Medulla oblongata (tissue), 1 donor: ENCODE data around the gene POU2F1.

Experiments used
- DNase-seq: peaks from one replicate; pipeline ENCODE4 v3.0.0-alpha.2; 2015; ENCODE audit errors: extremely low spot score

POU2F1 gene

DNA sequence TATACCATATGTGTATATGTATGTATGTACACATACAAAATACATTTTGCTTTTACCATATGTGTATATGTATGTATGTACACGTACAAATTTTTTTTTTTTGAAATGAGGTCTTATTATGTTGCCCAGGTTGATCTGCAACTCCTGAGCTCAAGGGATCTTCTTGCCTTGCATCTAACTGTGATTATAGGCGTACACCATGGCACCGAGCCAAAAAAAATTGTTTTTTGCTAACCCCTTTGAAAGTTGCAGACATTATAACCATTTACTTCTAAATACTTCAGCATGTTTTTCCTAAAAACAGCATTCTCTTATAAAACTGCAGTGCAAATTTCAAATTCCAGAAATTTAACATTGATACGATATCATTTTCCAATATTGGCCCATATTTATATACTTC, 147.0 kb downstream of the POU2F1 start:
- no peak for DNase-seq

DNA sequence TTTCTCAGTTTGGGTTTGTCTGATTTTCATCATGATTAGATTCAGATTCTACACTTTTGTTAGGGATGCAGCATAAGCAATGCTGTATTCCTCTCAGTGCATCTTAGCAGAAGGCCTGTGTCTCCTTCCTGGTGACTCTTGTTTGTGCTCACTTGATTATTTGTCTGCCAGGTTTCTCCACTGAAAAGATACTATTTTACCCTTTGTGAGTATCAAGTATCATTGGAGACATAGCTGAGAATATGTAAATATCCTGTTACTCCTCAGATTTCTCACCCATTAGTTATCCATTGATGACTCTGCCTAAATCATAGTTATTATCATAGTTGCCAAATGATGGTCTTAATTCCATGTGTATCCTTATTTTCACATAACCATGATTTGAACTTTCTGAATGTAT, 148.5 kb downstream of the POU2F1 start:
- DNase-seq = no peak

DNA sequence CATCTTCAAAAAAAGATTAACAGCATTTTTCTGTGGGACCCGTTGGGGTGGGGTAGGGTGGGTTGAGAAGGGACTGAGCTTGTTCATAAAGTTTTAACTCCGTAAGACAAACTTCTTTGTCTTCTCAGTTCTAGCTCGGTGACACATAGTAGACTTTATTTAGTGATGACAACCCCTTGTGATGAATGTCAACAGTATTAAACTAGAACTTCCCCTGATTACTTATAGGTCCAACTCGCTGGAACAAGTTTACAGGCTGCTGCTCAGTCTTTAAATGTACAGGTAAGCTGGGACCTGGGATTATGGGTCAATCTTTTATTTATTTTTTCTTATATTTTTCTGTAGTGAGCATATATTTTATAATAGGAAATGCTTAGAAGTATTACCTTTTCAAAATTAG, 149.2 kb downstream of the POU2F1 start:
- no peak for DNase-seq

DNA sequence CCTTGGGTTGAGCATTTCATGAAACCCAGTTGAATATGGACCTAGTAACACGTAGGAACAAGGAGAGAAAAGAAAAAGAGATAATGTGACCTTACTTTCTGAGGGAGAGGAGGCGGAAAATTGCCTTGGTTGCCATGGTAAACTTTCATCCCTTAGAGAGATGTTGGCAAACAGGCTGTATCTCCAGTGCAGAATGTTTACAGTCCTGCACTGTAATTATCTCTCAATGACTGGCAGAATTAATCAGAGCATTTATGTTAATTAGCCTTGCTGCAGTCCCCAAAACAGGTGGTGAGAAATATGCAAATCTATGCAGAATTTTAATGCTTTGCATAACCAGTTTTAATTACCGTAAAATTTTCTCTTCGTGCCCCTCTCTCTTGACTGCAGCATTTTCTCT, 150.3 kb downstream of the POU2F1 start:
- no peak for DNase-seq

DNA sequence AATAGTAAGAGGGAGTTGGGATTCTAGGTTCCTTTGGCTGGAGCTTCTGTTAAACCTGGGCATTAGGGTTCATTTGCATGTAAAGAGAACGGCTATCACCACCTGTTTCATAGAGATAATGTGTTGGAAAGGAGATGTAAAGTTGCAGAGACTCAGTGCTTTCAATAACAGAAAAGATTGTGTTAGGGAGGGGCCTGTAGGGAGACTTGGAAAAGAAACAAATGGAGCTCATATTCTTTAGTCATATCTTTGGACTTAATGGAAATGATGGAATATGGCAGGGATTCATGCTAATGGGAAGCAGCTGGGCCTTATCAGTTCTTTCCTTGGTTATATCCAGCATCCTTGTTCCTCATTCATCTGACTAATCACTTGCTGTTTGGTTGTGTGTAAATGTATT, 152.7 kb downstream of the POU2F1 start:
- DNase-seq = no peak

DNA sequence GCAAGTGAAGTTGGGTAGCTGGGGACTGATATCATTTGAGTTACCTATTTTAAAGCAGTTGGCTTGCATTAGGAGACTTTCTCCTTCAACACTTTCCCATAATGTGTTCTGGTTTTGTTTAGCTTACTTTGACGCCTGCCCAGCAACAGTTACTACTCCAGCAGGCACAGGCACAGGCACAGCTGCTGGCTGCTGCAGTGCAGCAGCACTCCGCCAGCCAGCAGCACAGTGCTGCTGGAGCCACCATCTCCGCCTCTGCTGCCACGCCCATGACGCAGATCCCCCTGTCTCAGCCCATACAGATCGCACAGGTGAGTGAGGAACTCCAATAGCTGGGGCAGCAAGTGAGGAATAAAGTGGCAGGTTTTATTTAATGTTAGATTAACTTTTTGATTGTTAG, 153.3 kb downstream of the POU2F1 start:
- DNase-seq = no peak

DNA sequence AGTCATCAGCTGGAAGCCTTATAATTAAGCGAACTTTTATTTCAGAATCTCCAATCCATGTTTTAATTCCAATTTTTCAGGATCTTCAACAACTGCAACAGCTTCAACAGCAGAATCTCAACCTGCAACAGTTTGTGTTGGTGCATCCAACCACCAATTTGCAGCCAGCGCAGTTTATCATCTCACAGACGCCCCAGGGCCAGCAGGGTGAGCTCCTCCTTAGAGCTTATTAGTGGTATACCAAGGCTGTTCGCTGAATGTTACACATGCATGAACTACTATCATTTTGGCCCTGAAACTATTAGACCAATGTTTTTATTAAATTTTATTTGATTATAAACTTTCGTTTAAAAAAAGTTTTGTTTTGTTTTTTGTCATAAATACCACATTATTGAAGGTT, 155.3 kb downstream of the POU2F1 start:
- no peak for DNase-seq

DNA sequence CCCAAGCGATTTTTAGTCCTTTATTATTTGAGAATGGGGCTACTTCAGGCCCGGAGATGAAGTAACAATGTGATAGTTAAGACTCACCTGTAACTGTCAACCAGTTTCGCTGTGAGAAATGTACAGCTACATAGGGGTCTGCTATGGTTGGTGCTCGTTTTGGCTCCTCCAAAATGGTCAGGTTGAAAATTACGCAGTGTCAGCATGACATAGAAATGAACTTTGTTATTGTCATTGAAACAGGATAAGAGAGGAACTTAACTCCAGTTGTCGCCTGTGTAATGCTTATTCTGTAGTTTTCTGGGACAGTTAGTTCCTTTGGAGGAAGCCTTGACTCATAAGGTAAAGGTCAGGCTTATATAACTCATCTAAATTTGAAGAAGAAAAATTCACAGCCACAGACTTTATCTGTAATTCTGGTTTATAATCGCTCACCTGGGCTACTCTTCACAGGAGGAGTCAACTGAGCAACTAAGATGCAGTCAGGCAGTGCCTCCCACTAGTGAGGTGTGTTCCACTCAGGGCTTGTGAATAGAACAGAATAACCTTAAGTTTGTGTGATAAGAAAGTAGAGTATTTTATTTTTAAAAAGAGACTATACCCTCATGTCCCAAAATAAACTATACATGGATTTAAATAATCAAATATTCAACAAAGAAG, 166.7 kb downstream of the POU2F1 start:
- DNase-seq = no peak

DNA sequence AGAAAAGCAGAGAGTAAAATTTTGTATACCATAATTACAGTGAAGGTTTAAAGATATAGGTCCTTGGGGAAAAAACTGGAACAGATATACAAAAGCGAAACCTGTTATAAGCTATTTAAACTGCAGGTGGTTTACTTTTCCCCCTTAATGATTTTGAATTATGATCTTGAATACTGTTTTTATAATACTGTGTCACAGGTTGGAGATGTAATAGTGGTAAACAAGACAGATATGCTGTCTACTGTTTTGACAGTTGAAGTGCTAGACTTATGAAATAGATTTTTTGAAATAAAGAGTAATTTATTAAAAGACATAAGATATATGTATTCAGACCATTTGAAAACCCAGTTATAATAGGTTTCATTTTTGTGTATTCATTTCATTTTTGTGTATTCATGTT, 168.3 kb downstream of the POU2F1 start:
- DNase-seq = no peak

DNA sequence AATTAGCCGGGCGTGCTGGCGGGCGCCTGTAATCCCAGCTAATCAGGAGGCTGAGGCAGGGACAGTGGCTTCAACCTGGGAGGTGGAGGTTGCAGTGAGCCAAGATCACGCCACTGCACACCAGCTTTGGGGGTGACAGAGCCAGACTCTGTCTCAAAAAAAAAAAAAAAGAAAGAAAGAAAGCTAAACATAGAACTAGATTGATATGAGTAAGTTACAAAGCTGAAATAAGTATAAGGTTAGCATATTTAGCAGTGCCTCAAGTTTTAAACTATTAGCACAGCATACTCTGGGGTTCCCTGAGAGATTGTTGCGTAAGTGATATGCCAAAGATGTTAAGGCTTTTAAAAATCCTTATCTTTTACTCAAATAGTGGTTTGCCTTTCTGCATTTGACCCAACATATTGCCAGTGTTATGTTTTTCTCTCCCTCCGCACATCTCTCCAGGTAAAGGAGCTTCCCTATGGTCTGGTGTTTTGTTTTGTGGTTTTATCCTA, 171.6 kb downstream of the POU2F1 start:
- no peak for DNase-seq

DNA sequence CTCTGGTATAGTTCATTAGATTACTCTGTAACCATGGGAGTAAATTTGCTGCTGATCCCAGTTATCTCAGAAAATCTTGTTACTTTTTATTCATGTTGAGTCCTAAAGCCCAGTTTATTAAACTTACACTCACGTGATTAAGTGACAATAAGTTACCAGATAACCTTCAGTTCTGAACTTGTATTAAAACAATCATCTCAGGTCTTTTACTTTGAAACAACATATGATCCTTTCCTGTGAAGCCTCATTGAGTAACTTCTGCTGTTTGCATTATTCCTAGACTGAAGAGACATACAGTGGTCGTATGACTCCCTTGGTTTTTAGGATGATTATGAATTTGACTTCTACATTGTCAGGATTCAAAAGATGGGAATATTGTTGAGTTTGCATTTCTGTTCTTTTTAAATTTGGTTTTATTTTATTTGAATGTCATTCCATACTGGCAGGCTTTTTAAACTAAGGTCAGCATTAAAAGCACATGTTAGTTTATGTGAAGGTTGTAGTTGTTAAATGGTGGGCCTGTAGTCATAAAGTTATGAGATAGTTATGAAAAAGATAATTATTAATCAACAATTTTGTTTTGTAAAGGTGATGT, 179.8 kb downstream of the POU2F1 start:
- DNase-seq = no peak

DNA sequence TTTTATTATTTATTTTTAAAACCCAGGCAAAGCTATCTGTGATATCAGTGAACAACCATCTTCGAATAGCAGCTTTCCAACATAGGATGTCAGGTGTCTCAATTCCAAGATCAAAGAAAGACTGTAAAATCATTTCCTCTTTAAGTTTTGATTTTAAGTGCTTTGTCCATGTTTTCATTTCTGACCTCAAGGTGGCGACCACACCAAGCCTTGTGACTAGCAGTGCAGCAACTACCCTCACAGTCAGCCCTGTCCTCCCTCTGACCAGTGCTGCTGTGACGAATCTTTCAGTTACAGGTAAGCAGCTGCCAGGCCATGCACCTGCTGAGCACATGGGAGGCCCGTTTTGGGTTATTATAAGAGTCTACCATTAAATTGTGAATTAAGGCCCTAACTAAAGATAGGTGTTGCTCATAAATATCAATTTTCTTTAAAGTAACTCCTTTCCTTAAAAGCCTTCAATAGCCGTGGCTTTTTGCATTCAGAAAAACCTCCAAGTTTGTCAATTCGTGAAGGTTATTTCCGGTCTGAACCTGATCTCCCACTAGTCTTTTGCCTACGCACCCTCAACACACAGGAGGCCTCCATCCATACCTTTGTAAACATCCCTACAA, 180.7 kb downstream of the POU2F1 start:
- DNase-seq = peak; percentile 42

DNA sequence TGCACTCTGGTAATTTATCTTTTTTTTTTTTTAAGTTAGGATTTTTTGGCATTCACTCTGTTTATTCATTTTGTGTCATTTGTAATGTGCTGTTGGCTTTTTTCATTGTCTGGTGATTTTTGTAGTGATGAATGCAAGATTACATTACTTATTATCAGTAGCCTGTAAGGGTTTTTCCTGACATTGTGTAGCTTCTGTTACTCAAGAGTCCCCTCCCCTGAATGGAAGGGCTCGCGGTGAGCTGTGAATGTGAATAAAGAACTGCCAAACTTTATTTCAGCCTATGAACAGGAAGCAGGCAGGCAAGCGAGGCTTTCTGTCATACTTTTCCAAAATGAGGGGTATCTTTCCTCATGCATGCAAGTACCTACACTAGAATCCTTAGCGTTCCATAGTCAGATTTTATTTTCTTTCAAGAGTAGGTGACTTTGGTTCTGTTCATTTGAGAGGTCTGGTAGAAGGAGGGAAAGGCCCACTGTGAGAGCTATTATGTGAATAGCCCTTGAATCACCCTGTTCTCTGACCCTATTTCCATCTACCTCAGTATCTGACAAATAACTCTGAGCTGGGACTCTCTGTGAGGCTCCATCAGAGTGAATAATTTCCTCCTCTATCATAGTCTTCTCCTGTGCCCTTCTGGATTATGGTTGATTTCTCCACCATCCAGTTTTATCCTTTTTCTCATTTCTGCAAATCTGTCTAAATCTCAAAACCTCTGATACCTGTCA, 183.6 kb downstream of the POU2F1 start:
- no peak for DNase-seq

DNA sequence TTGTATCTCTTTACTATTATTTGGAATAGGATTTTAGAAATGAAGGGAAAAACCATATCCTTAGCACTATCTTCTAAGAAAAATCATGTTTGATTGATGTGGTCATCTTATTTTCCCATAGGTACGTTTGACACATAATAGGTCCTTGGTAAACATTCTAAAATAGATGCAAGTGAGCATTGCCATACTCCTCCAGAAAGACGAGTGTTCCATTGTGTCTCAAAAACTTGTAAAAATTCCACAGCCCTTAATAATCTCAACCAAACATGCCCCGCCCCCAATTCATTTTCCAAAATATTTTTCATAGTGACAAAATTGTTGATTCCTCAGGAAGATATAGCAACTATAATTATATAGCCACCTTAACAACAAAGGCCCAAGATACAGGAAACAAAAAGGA, 184.2 kb downstream of the POU2F1 start:
- DNase-seq = no peak

DNA sequence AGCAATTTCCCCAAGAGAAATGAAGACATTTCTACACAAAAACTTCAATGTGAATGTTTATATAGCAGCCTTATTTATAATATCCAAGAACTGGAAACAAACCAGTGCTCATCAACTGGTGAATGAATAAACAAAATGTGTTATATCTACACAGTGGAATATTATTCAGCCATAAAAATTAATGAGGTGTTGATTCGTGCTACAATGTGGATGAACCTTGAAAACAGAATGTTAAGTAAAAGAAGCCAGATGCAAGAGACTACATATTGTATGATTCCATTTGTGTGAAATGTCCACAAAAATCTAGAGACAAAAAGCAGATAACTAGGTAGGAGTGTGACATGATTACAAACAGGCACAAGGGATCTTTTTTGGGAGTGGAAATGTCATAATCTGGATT, 187.7 kb downstream of the POU2F1 start:
- DNase-seq = no peak

DNA sequence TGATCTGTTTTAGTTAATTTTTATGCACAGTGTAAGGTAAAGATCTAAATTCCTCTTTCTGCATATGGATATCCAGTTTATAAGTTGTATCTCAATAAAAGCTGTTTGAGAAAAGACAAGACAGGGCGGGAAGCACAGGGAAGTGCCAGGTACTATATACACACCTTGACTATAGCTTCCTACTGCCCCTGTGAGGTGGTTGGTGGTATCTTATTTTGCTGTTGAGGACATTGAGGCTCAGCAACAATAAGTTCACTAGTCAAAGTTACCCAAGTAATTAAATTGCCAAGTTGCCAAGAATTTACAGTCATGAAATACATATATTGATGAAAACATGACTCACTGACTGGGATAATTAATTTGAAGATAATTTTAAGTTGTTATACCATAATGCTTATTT, 188.5 kb downstream of the POU2F1 start:
- no peak for DNase-seq

DNA sequence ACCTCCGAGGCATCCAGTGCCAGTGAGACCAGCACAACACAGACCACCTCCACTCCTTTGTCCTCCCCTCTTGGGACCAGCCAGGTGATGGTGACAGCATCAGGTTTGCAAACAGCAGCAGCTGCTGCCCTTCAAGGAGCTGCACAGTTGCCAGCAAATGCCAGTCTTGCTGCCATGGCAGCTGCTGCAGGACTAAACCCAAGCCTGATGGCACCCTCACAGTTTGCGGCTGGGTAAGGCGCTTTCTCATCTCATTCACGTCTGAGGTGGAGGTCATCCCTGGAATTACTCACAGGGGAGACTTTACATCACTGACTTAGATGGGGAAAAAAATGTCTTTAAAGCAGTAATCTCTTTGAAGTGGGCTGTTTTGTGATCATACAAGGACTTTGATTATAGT, 191.4 kb downstream of the POU2F1 start:
- no peak for DNase-seq

DNA sequence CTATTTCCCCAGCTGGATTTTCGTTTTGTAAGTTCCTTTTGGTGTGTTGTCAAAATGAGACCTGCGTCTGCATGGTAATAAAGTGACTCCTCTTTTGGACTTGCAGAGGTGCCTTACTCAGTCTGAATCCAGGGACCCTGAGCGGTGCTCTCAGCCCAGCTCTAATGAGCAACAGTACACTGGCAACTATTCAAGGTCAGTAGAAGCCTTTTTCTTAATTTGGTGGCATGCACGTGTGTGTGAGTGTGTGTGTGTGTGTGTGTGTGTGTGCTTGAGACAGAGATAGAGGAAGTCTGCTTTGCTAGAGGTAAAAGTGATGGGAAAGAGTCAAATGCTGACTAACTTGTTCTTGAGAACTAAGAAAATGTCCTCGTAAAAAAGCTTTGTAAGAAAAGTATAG, 192.2 kb downstream of the POU2F1 start:
- no peak for DNase-seq

DNA sequence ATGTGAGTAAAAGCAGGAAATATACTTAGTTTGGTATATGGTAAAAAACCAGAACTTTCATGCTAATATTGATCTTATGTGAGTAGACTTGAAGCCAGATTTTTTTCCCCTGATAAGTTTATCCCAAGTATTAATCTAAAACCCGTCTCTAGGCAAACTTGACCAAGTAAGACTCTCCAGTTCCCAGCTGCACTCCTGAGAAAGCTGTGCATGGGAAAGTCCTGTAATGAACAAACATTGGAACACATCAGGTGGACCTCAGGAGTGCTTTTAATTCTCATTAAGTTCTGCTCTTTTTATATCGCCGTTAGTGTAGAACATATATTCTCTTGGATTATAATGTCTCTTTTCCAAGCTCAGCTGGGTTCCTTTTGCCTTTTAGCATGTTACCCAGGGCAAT, 192.6 kb downstream of the POU2F1 start:
- no peak for DNase-seq

DNA sequence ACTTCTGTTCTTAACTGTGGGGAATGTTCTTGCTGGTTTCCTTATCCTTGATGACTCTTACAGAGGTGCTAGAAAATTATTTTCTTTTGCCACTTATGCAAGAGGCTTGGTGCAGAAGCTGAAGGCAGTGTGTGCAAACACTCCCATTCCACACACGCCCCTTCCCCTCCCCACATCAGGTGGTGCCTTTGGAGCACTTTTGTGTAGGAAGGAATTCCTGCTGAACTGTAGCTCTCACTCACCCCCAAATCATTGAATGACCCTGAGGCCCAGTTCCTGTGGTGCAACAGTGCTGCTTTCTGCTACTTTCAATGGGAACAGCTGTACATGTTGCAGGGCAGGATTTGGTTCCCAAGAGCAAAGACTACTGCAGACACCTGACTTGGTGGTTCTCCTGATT, 195.8 kb downstream of the POU2F1 start:
- DNase-seq = no peak

DNA sequence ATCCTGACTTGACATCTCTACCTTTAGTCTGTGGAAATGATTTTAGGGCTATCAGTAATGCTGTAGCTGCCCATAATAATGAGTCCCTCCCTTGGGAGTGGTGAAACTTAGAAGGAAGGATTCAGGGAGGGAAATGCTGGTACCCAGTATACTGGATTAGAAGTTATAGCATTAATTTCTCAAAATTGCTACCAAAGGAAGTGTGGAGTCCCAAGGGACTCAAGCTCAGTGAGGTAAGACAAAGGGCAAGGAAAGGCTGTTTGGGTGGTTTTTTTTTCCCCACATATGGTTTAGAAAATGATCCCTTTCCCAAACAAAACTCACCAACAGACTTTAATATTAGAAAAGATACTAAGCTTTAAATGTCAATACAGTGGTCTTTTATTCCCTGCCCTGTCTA, 197.7 kb downstream of the POU2F1 start:
- no peak for DNase-seq

DNA sequence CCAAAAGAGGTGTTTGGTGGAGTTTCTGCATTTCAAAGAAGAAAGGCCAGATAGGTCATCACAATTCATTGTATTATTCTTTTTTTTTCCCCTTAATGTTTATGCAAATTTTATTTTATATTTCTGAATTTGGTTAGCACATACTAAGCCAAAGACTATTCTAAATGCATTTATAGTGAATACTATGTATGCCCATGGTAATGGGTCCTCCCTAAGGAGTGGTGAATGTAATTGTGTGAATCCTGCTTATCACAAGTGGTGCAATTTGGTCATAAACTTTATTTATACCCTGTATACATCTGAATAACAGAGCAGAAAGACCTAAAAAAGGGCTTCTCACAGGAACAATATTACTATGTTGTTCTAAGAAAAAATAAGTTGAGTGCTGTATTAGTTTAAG, 198.6 kb downstream of the POU2F1 start:
- no peak for DNase-seq

DNA sequence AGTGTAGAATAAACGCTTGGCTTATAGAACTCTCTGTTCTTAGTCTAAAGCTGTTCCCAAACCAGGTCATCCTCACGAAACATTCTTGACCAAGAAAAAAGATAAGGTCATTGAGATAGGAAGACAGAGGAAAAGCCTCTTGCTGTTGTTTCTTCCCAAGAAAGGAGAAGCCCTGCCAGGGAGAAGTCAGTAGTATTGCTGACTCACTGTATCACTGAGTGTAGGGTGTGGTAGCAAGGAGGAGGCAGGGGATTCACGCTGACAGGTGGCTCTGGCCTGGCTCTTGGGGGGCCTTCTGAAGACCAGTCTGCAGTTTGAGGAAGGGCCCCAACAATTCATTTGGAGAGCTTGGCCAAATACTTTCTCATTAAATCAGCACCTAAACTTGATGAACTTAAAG, 199.8 kb downstream of the POU2F1 start:
- DNase-seq = no peak
